Activated CD8-positive, alpha-beta T cell treated with anti-CD3 and anti-CD28 coated beads for 36 hours (primary cell): ENCODE data around the gene FAR2. TPM values are rescaled to one million over a fixed set of nuclear protein-coding genes. Genes with fewer than 3 reads are reported as not detected.

Source experiments
- ATAC-seq: fragments of 200-7000 bp; cut with Tn5 transposase; one replicate; pipeline ENCODE4 v1.10.0; 2021; ENCODE audit warnings: mild to moderate bottlenecking, moderate library complexity
- CTCF ChIA-PET: fragments of 350-600 bp; sonication (Branson Sonifier 250); formaldehyde crosslinking; loops from one replicate; lab custom pipeline; 2021; ENCODE audit warnings: antibody characterized with exemption; lab: Charles Lee
- POLR2A ChIA-PET: fragments of 350-600 bp; sonication (Branson Sonifier 250); formaldehyde crosslinking; loops from one replicate; lab custom pipeline; 2021; ENCODE audit warnings: antibody characterized with exemption; lab: Charles Lee
- DNase-seq: peaks from one replicate; pipeline ENCODE4 v3.0.0-alpha.2; 2020
- H3K27ac Mint-ChIP-seq: one replicate; pipeline ENCODE4 v1.8.0; 2021; ENCODE audit warnings: mild to moderate bottlenecking, mixed read lengths
- H3K27me3 Mint-ChIP-seq: one replicate; pipeline ENCODE4 v1.8.0; 2021; ENCODE audit warnings: mixed read lengths
- H3K36me3 Mint-ChIP-seq: one replicate; pipeline ENCODE4 v1.8.0; 2021; ENCODE audit warnings: low read depth, mixed read lengths
- H3K4me1 Mint-ChIP-seq: one replicate; pipeline ENCODE4 v1.8.0; 2021; ENCODE audit warnings: low read depth, mixed read lengths
- H3K4me3 Mint-ChIP-seq: one replicate; pipeline ENCODE4 v1.8.0; 2021; ENCODE audit warnings: mild to moderate bottlenecking, moderate library complexity, mixed read lengths
- H3K9me3 Mint-ChIP-seq: one replicate; pipeline ENCODE4 v1.8.0; 2021; ENCODE audit warnings: mixed read lengths
- CTCF ChIP-seq: fragments of 200-600 bp; IDR thresholded peaks from one replicate; pipeline ENCODE4 v1.8.0; 2022; ENCODE audit warnings: antibody characterized with exemption, mild to moderate bottlenecking
- intact Hi-C: fragments of 100-400 bp; cut with micrococcal nuclease; formaldehyde crosslinking; loops from one replicate; pipeline ENCODE4 v1.10.0; 2022
- total RNA-seq, 2 experiments: library from RNA; stranded (reverse); gene quantifications; one replicate each; pipeline ENCODE4 v1.2.3, GENCODE V29; 2021

Gene FAR2
- total RNA-seq, 2 experiments from 2014 or later: 6.0 to 7.0 TPM

DNA sequence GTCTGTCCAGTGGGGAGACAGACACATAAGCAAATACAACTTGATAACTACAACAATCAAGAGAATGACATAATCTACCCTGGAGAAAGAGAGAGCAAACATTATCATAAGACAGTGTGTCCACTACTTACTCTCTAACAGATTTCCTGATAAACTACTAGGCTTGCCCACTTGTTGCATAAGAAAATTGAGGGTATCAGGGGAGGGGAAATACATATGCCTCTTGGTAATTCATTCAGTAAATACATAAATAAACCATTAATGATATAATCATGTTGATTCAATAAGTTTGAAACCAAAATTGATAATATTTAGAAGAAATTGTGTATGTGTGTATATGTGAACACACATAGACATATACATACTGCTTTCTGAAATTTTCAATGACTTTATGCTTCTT lies 155.3 kb downstream of the FAR2 start:
- CTCF ChIA-PET: interaction anchor here (3.1 kb wide), 1 partner anchor 13 kb away, joined by 19 read pairs; no protein-coding TSS in a partner anchor
- no peak for TF ChIP-seq CTCF
- POLR2A ChIA-PET: no interaction called here
- Mint-ChIP-seq H3K4me3 (no peak overlapping the region), H3K4me1 (no peaks in the 10 kb centered on the region), H3K36me3 (peaks cover 1% of the 10 kb centered on the region), H3K27ac (no peak overlapping the region), H3K9me3 (no peaks in the 10 kb centered on the region), H3K27me3 (no peaks in the 10 kb centered on the region)
- no peak for DNase-seq
- no peak for ATAC-seq
- intact Hi-C loops: no loop called here

GRCh38 chr12:29306266-29306665 lies 157.2 kb downstream of the FAR2 start:
- POLR2A ChIA-PET: interaction anchor here (1.3 kb wide), 1 partner anchor 15 kb away, joined by 3 read pairs; no protein-coding TSS in a partner anchor

DNA sequence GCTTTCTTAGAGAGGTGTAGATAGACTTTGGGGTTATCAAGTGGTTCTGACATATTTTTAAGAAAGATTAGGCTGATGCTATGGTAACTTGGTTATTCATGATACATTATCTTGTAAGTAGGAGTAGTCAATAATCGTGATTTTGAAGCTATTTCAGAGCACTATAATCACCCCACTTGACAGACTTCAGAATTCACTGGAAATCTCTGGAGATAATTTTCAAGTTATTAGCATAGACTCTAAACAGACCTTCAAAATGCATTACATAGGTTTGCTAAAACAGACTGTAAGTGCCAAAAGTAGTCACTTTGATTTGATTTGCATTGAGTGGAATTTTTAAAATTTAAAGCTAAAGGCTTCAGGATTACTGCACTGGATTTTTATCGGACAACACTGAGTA lies 157.6 kb downstream of the FAR2 start:
- ChIA-PET CTCF (interaction anchor here (1.3 to 3.1 kb wide), 3 partner anchors 11 to 234 kb away, joined by 3 to 19 read pairs (median 11); no protein-coding TSS in a partner anchor), POLR2A (interaction anchor here (1.3 kb wide), 1 partner anchor 15 kb away, joined by 3 read pairs; no protein-coding TSS in a partner anchor)

More at GRCh38 chr12:29306266-29306665, 157.2 kb downstream of the FAR2 start:
- ATAC-seq (no peak), DNase-seq (no peak)
- TF ChIP-seq CTCF: no peak
- Mint-ChIP-seq H3K4me1 (no peaks in the 10 kb centered on the region), H3K27ac (no peak overlapping the region), H3K9me3 (no peaks in the 10 kb centered on the region), H3K27me3 (no peaks in the 10 kb centered on the region), H3K4me3 (no peak overlapping the region), H3K36me3 (peaks cover 1% of the 10 kb centered on the region)
- CTCF ChIA-PET: interaction anchor here (1.0 to 3.1 kb wide), 3 partner anchors 8 to 233 kb away, joined by 3 to 19 read pairs (median 11); no protein-coding TSS in a partner anchor
- intact Hi-C loops: no loop called here

GRCh38 chr12:29309320-29309902 lies 160.3 kb downstream of the FAR2 start:
- Mint-ChIP-seq H3K9me3 (no peaks in the 10 kb centered on the region), H3K27ac (no peak overlapping the region), H3K4me3 (no peak overlapping the region), H3K27me3 (no peaks in the 10 kb centered on the region), H3K36me3 (peaks cover 1% of the 10 kb centered on the region), H3K4me1 (no peaks in the 10 kb centered on the region)
- DNase-seq: no peak
- intact Hi-C loops: no loop called here
- POLR2A ChIA-PET: no interaction called here
- CTCF ChIA-PET: interaction anchor here (1.2 to 2.4 kb wide), 3 partner anchors 8 to 221 kb away, joined by 4 to 9 read pairs (median 7); no protein-coding TSS in a partner anchor
- TF ChIP-seq CTCF: peak; percentile 27
- no peak for ATAC-seq

More for the DNA sequence above, 157.6 kb downstream of the FAR2 start:
- Mint-ChIP-seq H3K4me1 (no peaks in the 10 kb centered on the region), H3K36me3 (peaks cover 1% of the 10 kb centered on the region), H3K27me3 (no peaks in the 10 kb centered on the region), H3K27ac (no peak overlapping the region), H3K9me3 (no peaks in the 10 kb centered on the region), H3K4me3 (no peak overlapping the region)
- TF ChIP-seq CTCF: no peak
- intact Hi-C loops: no loop called here
- ATAC-seq: no peak
- no peak for DNase-seq

DNA sequence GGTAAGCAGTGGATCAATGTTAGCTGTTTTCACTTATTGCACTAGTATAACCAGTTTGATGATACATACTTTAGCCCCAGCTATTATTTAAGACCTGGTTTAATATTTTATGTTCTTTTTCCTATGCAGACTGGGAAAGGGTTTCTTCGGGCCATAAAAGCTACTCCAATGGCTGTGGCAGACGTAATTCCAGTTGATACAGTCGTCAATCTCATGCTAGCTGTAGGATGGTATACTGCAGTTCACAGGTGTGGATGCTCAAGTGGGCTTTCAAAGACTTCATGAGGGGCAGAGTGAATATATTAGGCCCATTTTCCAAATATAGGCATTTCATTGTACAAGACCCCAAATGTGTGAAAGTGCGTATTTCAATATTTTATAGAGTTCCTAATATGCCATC lies 161.8 kb downstream of the FAR2 start:
- no peak for TF ChIP-seq CTCF
- Mint-ChIP-seq H3K36me3 (peaks cover 1% of the 10 kb centered on the region), H3K4me3 (no peak overlapping the region), H3K9me3 (no peaks in the 10 kb centered on the region), H3K27ac (no peak overlapping the region), H3K4me1 (no peaks in the 10 kb centered on the region), H3K27me3 (no peaks in the 10 kb centered on the region)
- ChIA-PET POLR2A (no interaction called here), CTCF (interaction anchor here (1.5 to 2.4 kb wide), 2 partner anchors 118 to 223 kb away, joined by 3 to 9 read pairs; no protein-coding TSS in a partner anchor)
- DNase-seq (no peak), ATAC-seq (no peak)
- intact Hi-C loops: no loop called here
